PC-3 (cell line): ENCODE data around the gene PPP1R2. TPM values are rescaled to one million over a fixed set of nuclear protein-coding genes. Genes with fewer than 3 reads are reported as not detected.

Experiments used
- ATAC-seq: fragments of 200-7000 bp; cut with Tn5 transposase; 2 replicates; pipeline ENCODE4 v1.9.1; 2020; ENCODE audit warnings: mild to moderate bottlenecking, moderate library complexity
- BruUV-seq: library from RNA; stranded (reverse); fragments of 400-500 nt; replicated peaks from 2 replicates; lab custom pipeline; 2021; lab: Mats Ljungman, UMichigan
- CTCF ChIA-PET: fragments of 300-600 bp; sonication (Branson Sonifier 250); formaldehyde crosslinking; loops from one replicate; lab custom pipeline; 2022; ENCODE audit warnings: antibody characterized with exemption; lab: Charles Lee
- POLR2A ChIA-PET: fragments of 300-600 bp; sonication (Branson Sonifier 250); formaldehyde crosslinking; loops from one replicate; lab custom pipeline; 2022; ENCODE audit warnings: antibody characterized with exemption; ENCODE audit not compliant: unreplicated experiment; lab: Charles Lee
- DNase-seq: peaks from one replicate; pipeline ENCODE4 v3.0.0-alpha.2; 2015
- H2AFZ ChIP-seq: fragments of 300-600 bp; sonication (generic); 2 replicates; pipeline ENCODE4 v1.6.0; 2016; ENCODE audit warnings: antibody characterized with exemption, low read length
- H3F3A ChIP-seq: fragments of 300-600 bp; sonication (generic); one replicate; pipeline ENCODE4 v1.6.0; 2017; ENCODE audit warnings: antibody characterized with exemption, low read length, control low read depth, mild to moderate bottlenecking; ENCODE audit not compliant: unreplicated experiment
- H3K27ac ChIP-seq: fragments of 300-600 bp; sonication (generic); 2 replicates; pipeline ENCODE4 v1.5.1; 2016; ENCODE audit warnings: mild to moderate bottlenecking, low read length
- H3K27me3 ChIP-seq: fragments of 300-600 bp; sonication (generic); 2 replicates; pipeline ENCODE4 v1.6.1; 2016; ENCODE audit warnings: low read length, mixed read lengths
- H3K36me3 ChIP-seq: fragments of 300-600 bp; sonication (generic); 2 replicates; pipeline ENCODE4 v1.6.1; 2016; ENCODE audit warnings: low read depth, mixed run types, low read length, mixed read lengths
- H3K4me1 ChIP-seq: fragments of 300-600 bp; sonication (generic); 2 replicates; pipeline ENCODE4 v1.5.1; 2016; ENCODE audit warnings: low read length; ENCODE audit not compliant: insufficient read depth
- H3K4me2 ChIP-seq: fragments of 300-600 bp; sonication (generic); 2 replicates; pipeline ENCODE4 v1.6.0; 2016; ENCODE audit warnings: low read length
- H3K4me3 ChIP-seq: fragments of 300-600 bp; sonication (generic); 2 replicates; pipeline ENCODE4 v1.5.1; 2016; ENCODE audit warnings: mild to moderate bottlenecking, low read length, mixed read lengths
- H3K79me2 ChIP-seq: fragments of 300-600 bp; sonication (generic); 2 replicates; pipeline ENCODE4 v1.6.1; 2017; ENCODE audit warnings: low read length, mixed read lengths
- H3K9ac ChIP-seq: fragments of 300-600 bp; sonication (generic); 2 replicates; pipeline ENCODE4 v1.6.0; 2016; ENCODE audit warnings: mild to moderate bottlenecking, low read length
- H3K9me2 ChIP-seq: fragments of 300-600 bp; sonication (generic); replicated peaks from 2 replicates; pipeline ENCODE4 v1.6.1; 2016; ENCODE audit warnings: mixed run types, low read length, mixed read lengths
- H3K9me3 ChIP-seq: fragments of 300-600 bp; sonication (generic); 2 replicates; pipeline ENCODE4 v1.6.1; 2016; ENCODE audit warnings: low read length, mixed read lengths
- H4K20me1 ChIP-seq: fragments of 300-600 bp; sonication (generic); 2 replicates; pipeline ENCODE4 v1.6.1; 2016; ENCODE audit warnings: low read length, mixed read lengths
- EZH2 ChIP-seq: fragments of 300-600 bp; sonication (generic); IDR thresholded peaks from one replicate; pipeline ENCODE4 v1.6.1; 2017; ENCODE audit warnings: antibody characterized with exemption, mild to moderate bottlenecking, low read length; ENCODE audit not compliant: unreplicated experiment
- EZH2phosphoT487 ChIP-seq: fragments of 300-600 bp; sonication (generic); IDR thresholded peaks from 2 replicates; pipeline ENCODE4 v1.6.1; 2018; ENCODE audit warnings: mild to moderate bottlenecking, antibody characterized with exemption, low read length, borderline replicate concordance
- intact Hi-C: fragments of 100-400 bp; cut with micrococcal nuclease; formaldehyde crosslinking; loops from 2 replicates; pipeline ENCODE4 v1.9.0; 2023
- total RNA-seq: library from RNA; depleted of rRNA; stranded (reverse); fragments of >200 nt; gene quantifications from 2 replicates; pipeline ENCODE4 v1.2.3, GENCODE V29; 2014
- TF ChIP-seq, protein P1 (sequence below): fragments of 300-600 bp; sonication (generic); conservative IDR thresholded peaks from 2 replicates; pipeline ENCODE4 v1.5.1; 2017; ENCODE audit warnings: antibody characterized with exemption, low read depth, mild to moderate bottlenecking, low read length

The PPP1R2 gene
- total RNA-seq, 1 experiment from 2014 or later = 132 TPM

- TF ChIP-seq, protein P1, sequence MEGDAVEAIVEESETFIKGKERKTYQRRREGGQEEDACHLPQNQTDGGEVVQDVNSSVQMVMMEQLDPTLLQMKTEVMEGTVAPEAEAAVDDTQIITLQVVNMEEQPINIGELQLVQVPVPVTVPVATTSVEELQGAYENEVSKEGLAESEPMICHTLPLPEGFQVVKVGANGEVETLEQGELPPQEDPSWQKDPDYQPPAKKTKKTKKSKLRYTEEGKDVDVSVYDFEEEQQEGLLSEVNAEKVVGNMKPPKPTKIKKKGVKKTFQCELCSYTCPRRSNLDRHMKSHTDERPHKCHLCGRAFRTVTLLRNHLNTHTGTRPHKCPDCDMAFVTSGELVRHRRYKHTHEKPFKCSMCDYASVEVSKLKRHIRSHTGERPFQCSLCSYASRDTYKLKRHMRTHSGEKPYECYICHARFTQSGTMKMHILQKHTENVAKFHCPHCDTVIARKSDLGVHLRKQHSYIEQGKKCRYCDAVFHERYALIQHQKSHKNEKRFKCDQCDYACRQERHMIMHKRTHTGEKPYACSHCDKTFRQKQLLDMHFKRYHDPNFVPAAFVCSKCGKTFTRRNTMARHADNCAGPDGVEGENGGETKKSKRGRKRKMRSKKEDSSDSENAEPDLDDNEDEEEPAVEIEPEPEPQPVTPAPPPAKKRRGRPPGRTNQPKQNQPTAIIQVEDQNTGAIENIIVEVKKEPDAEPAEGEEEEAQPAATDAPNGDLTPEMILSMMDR = no peak
- TF ChIP-seq EZH2phosphoT487 (no peak), EZH2 (no peak)
- DNase-seq (no peak), ATAC-seq (no peak)
- intact Hi-C loops = no loop called here
- ChIA-PET POLR2A (interaction anchor here (0.6 kb wide), 1 partner anchor 193 kb away, joined by 3 read pairs; no protein-coding TSS in a partner anchor), CTCF (no interaction called here)
- H4K20me1 ChIP-seq = no peaks in the 10 kb centered on the region
- H3K79me2 ChIP-seq = no peaks in the 10 kb centered on the region
- no peaks in the 10 kb centered on the region for H3F3A ChIP-seq
- H3K27me3 ChIP-seq = no peaks in the 10 kb centered on the region
- no peaks in the 10 kb centered on the region for H3K9me2 ChIP-seq
- no peak overlapping the region for H3K4me2 ChIP-seq
- H3K9me3 ChIP-seq = no peaks in the 10 kb centered on the region
- H3K9ac ChIP-seq = no peak overlapping the region
- no peaks in the 10 kb centered on the region for H3K4me1 ChIP-seq
- no peaks in the 10 kb centered on the region for H3K36me3 ChIP-seq
- H3K27ac ChIP-seq = no peak overlapping the region
- no TSS peak for BruUV-seq
- no peak overlapping the region for H2AFZ ChIP-seq
- no peak overlapping the region for H3K4me3 ChIP-seq
Measured at GRCh38 chr3:195468841-195469240, 74.3 kb downstream of the PPP1R2 start.

DNA sequence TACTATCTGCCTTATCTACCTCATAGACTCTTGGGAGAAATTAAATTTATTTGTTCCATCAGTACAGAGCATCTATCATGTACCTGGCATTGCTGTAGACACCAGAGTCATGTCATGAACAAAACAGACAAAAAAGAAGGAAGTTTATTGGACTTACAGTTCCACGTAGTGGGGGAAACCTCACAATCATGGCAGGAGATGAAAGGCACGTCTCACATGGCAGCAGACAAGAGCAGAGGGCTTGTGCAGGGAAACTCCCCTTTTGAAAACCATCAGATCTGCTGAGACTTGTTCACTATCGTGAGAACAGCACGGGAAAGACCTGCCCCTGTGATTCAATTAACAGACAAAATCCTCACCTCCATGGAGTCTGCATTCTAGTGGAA lies 74.7 kb downstream of the PPP1R2 start:
- Histone ChIP-seq H3K27ac (no peak overlapping the region), H3K4me2 (no peak overlapping the region), H3K27me3 (no peaks in the 10 kb centered on the region), H3F3A (no peaks in the 10 kb centered on the region), H3K36me3 (no peaks in the 10 kb centered on the region), H3K79me2 (no peaks in the 10 kb centered on the region), H3K9me2 (no peaks in the 10 kb centered on the region), H3K9me3 (no peaks in the 10 kb centered on the region), H2AFZ (no peak overlapping the region), H3K4me1 (no peaks in the 10 kb centered on the region), H4K20me1 (no peaks in the 10 kb centered on the region), H3K4me3 (no peak overlapping the region), H3K9ac (no peak overlapping the region)
- no peak for DNase-seq
- CTCF ChIA-PET = no interaction called here
- BruUV-seq = no TSS peak
- POLR2A ChIA-PET = no interaction called here
- TF ChIP-seq, protein P1 = no peak
- TF ChIP-seq EZH2 (no peak), EZH2phosphoT487 (no peak)
- intact Hi-C loops = no loop called here
- ATAC-seq = no peak

DNA sequence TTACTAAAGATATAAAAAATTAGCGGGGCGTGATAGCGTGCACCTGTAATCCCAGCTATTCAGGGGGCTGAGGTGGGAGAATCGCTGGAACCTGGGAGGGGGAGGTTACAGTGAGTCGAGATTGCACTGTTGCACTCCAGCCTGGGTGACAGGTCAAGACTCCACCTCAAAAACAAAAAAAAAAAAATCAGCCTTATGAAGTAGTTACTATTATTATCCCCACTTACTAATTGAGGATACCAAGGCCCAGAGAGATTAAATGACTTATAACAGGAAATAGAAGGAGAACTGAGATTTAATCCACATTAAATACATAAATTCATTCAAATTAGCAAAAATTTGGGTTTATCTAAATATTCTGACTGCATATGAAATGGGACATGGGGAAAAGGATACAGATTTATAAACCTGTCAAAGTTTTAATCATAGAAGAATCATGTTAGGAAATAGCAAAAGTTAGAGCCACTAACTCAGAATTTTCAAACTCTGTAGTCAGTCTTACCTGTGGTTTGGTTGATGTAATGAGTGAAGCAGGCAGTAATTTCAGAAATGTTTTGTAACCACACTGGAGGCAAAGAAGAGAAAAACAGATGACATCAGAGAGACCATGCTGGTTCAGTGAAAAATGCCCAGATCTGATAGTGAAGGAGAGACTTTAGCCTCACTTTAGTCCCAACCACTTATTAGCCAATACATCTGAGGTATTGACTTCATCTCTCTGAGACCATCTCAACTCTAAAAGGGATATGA lies 75.3 kb downstream of the PPP1R2 start:
- no peaks in the 10 kb centered on the region for H3K9me2 ChIP-seq
- H3K79me2 ChIP-seq = no peaks in the 10 kb centered on the region
- no peaks in the 10 kb centered on the region for H3K4me1 ChIP-seq
- intact Hi-C loops = no loop called here
- H4K20me1 ChIP-seq = no peaks in the 10 kb centered on the region
- DNase-seq = no peak
- TF ChIP-seq, protein P1 = no peak
- TF ChIP-seq EZH2 (no peak), EZH2phosphoT487 (no peak)
- H3K27ac ChIP-seq = no peak overlapping the region
- H2AFZ ChIP-seq = no peak overlapping the region
- no peak overlapping the region for H3K4me2 ChIP-seq
- no peak for ATAC-seq
- H3K4me3 ChIP-seq = no peak overlapping the region
- no peak overlapping the region for H3K9ac ChIP-seq
- no peaks in the 10 kb centered on the region for H3K9me3 ChIP-seq
- H3K36me3 ChIP-seq = no peaks in the 10 kb centered on the region
- no peaks in the 10 kb centered on the region for H3K27me3 ChIP-seq
- ChIA-PET CTCF (no interaction called here), POLR2A (no interaction called here)
- H3F3A ChIP-seq = no peaks in the 10 kb centered on the region
- BruUV-seq = no TSS peak
